Neural progenitor cell (in vitro differentiated cells): ENCODE measurements around the gene SLC1A1.

Experiments used
- EZH2 ChIP-seq: fragments of 200-600 bp; sonication (generic); IDR thresholded peaks from 2 replicates; pipeline ENCODE4 v1.6.1; 2017; ENCODE audit warnings: antibody characterized with exemption, mild to moderate bottlenecking, moderate library complexity
- EZH2phosphoT487 ChIP-seq: fragments of 200-600 bp; sonication (generic); IDR thresholded peaks from 2 replicates; pipeline ENCODE4 v1.6.1; 2017; ENCODE audit warnings: antibody characterized with exemption
- TF ChIP-seq, protein P1 (sequence below): fragments of 200-600 bp; sonication (generic); IDR thresholded peaks from 2 replicates; pipeline ENCODE4 v1.5.1; 2017; ENCODE audit warnings: antibody characterized with exemption, mild to moderate bottlenecking

DNA sequence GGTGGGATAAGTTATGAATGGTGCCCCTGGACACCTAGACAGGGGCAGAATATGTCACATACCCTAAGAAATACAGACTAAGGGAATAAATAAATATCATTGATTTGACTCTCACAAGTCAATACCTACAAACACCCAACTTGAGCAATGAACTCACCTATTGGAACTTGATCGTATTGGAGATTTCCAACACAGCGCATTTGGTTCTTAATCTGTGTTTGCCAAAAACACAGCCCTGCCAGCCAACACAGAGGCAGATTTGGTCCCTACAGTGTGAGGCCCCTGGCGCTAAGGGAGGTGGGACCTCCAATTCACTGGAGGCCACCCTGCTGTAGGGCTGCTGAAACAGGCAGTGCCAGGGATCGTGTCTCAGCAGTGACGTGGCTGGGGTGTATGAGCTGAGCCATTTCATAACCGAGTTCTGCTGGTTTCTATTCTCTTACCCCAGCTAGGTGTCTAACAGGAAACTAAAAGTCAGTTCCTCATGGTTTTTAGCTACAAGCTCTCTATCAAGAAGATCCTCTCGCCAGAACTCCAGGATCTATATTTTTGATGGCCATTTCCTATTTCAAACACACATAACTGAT, 84.5 kb downstream of the SLC1A1 start:
- TF ChIP-seq, protein P1, sequence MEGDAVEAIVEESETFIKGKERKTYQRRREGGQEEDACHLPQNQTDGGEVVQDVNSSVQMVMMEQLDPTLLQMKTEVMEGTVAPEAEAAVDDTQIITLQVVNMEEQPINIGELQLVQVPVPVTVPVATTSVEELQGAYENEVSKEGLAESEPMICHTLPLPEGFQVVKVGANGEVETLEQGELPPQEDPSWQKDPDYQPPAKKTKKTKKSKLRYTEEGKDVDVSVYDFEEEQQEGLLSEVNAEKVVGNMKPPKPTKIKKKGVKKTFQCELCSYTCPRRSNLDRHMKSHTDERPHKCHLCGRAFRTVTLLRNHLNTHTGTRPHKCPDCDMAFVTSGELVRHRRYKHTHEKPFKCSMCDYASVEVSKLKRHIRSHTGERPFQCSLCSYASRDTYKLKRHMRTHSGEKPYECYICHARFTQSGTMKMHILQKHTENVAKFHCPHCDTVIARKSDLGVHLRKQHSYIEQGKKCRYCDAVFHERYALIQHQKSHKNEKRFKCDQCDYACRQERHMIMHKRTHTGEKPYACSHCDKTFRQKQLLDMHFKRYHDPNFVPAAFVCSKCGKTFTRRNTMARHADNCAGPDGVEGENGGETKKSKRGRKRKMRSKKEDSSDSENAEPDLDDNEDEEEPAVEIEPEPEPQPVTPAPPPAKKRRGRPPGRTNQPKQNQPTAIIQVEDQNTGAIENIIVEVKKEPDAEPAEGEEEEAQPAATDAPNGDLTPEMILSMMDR = no peak
- no peak for TF ChIP-seq EZH2
- no peak for TF ChIP-seq EZH2phosphoT487
